ENCODE measurements around the gene PTX4. TPM values are rescaled to one million over a fixed set of nuclear protein-coding genes. Genes with fewer than 3 reads are reported as not detected.

PTX4 gene
- polyA plus RNA-seq, 1 of the 3 experiments (the other 2 are of a cell fraction): not detected

DNA sequence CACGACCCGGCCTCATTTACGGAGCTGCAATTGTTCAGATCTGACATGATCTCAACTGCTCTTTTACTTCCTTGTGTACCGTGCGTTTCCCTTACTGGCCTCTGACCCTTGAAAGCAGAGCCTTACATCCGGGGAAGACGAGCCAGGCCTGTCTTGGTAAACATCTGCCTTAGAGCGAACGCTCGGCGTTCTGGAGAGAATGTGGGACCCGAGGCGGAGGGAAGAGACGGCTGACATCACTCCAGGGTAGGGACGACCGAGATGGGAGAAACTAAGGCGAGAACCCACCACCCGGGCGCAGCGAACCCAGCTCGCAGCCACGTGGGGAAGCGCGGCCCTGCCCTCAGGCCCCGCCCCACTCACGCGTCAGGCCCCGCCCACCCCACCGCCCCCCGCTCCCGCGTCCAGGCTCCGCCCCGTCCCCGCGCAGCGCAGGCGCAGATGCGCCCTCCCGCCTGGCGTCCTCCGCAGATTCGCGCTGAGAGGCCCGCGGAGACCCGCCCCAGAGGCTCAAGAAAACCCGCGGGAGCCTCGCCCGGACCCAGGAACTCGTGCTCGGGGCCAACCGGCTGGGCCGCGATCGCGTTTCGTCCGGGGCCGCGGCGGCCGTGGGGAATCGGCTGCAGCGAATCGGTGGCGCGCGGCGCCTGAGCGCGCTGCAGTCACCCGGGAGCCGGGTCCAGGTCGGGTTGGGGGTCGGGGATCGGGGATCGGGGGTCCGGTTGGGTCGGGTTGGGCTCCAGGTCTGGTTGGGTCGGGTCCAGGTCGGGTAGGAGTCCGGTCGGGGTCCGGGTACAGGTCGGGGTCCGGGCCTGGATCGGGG is 4.4 kb upstream of the PTX4 start, which contains the start of gene TELO2 (continued):
- TF ChIP-seq, protein P1, sequence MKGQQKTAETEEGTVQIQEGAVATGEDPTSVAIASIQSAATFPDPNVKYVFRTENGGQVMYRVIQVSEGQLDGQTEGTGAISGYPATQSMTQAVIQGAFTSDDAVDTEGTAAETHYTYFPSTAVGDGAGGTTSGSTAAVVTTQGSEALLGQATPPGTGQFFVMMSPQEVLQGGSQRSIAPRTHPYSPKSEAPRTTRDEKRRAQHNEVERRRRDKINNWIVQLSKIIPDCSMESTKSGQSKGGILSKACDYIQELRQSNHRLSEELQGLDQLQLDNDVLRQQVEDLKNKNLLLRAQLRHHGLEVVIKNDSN (IDR thresholded peaks at IDR 0.05; ENCODE audit: borderline replicate concordance, low read depth): peak; percentile 48; the same call in 1 of the 2 replicates
- TF ChIP-seq RFX5 (IDR thresholded peaks at IDR 0.05; ENCODE audit: low read length) (no peak), SMC3 (IDR thresholded peaks at IDR 0.05; ENCODE audit: low read depth, low read length) (no peak), RCOR1 (IDR thresholded peaks at IDR 0.05; ENCODE audit: low read length) (no peak), MXI1 (IDR thresholded peaks at IDR 0.05; ENCODE audit: low read depth, low read length) (peak; percentile 87), GABPA (IDR thresholded peaks at IDR 0.05; ENCODE audit: low read depth) (no peak), YY1 (IDR thresholded peaks at IDR 0.05; ENCODE audit: low read depth) (no peak)
- TF ChIP-seq, protein P2, sequence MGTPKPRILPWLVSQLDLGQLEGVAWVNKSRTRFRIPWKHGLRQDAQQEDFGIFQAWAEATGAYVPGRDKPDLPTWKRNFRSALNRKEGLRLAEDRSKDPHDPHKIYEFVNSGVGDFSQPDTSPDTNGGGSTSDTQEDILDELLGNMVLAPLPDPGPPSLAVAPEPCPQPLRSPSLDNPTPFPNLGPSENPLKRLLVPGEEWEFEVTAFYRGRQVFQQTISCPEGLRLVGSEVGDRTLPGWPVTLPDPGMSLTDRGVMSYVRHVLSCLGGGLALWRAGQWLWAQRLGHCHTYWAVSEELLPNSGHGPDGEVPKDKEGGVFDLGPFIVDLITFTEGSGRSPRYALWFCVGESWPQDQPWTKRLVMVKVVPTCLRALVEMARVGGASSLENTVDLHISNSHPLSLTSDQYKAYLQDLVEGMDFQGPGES (IDR thresholded peaks at IDR 0.05; ENCODE audit: low read depth, low read length): no peak
- TF ChIP-seq, protein P3, sequence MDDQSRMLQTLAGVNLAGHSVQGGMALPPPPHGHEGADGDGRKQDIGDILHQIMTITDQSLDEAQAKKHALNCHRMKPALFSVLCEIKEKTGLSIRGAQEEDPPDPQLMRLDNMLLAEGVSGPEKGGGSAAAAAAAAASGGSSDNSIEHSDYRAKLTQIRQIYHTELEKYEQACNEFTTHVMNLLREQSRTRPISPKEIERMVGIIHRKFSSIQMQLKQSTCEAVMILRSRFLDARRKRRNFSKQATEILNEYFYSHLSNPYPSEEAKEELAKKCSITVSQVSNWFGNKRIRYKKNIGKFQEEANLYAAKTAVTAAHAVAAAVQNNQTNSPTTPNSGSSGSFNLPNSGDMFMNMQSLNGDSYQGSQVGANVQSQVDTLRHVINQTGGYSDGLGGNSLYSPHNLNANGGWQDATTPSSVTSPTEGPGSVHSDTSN (IDR thresholded peaks at IDR 0.05): no peak

DNA sequence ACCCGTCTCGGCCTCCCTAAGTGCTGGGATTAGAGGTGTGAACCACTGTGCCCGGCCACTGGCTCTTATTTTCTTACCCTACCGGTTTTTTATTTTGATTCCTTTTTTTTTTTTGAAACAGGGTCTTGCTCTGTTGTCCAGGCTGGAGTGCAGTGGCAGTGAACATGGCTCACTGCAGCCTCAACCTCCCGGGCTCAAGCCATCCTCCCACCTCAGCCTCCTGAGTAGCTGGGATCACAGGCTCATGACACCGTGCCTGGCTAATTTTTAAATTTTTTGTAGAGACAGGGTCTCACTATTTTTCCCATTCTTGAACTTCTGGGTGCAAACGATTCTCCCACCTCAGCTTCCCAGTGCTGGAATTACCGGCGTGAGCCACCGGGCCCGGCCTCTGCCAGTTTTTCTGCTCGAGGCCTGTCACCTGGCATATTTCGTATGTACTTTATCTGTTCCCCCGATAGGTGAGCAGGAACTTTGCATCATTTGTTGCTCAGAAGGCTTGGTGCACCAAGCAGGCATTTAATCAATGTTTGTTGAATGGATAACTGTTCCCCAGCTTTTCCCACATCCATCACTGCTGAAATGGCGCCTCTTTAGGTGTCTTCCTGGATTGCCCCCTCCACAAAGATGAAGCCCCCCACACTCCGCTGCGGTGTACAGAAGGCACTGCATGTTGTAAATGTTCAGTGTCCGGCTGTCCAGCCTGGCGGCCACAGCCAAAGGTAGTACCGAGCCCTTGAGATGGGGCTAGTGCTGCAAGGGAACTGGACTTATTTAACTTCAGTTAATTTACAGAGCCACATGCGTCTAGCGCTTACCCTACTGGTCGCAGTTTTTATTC is 3.6 kb upstream of the PTX4 start:
- Histone ChIP-seq H3K9me3 (no peaks in the 10 kb centered on the region), H3K27ac (ENCODE audit: low read depth in 2 of 2, low read length in 1 of 2) (peak overlapping the region in 1 of 2 experiments; percentile 43; a peak in 1 of 4 replicates), H3K79me2 (ENCODE audit: insufficient read depth) (peaks cover 17% of the 10 kb centered on the region; the same call in 1 of the 2 replicates), H3K9ac (no peak overlapping the region), H3F3A (replicated peaks; ENCODE audit: insufficient read depth) (no peaks in the 10 kb centered on the region), H3K9me2 (no peaks in the 10 kb centered on the region), H3K27me3 (ENCODE audit: insufficient read depth) (no peaks in the 10 kb centered on the region), H3K36me3 (replicated peaks in 1 of 2; ENCODE audit: control insufficient read depth in 1 of 2, insufficient read depth in 2 of 2, low read length in 1 of 2) (peaks cover 0 to 25% of the 10 kb centered on the region in 2 experiments), H3K4me3 (ENCODE audit: low read depth in 2 of 2, low read length in 1 of 2) (peak overlapping the region in 1 of 2 experiments; percentile 78; a peak in 2 of 4 replicates), H3K4me1 (ENCODE audit: control insufficient read depth in 1 of 2, insufficient read depth in 2 of 2, low read depth in 1 of 2, low read length in 1 of 2) (peaks cover 0 to 17% of the 10 kb centered on the region in 2 experiments; a peak in 1 of 4 replicates), H4K20me1 (ENCODE audit: insufficient read depth) (no peaks in the 10 kb centered on the region), H2AFZ (ENCODE audit: low read depth) (peak overlapping the region; percentile 75; the same call in 1 of the 2 replicates), H3K4me2 (peak overlapping the region; percentile 95; the same call in 1 of the 2 replicates)
- POLR2A ChIA-PET: no interaction called here
- TF ChIP-seq FOXJ3 (CRISPR knock-in tag; IDR thresholded peaks at IDR 0.05) (no peak), TEAD4 (IDR thresholded peaks at IDR 0.05; ENCODE audit: borderline replicate concordance, insufficient read depth) (no peak), FOSL2 (IDR thresholded peaks at IDR 0.05; ENCODE audit: borderline replicate concordance, low read depth) (no peak)
- 92% methylated on average over 22 of the region's 23 CpGs for WGBS (ENCODE audit: low lambda C conversion rate)
- CTCF ChIA-PET: interaction anchor here (1.1 to 1.8 kb wide), 4 partner anchors 10 to 213 kb away, joined by 3 to 5 read pairs (median 4); partner anchors contain the start of gene MAPK8IP3
- DNase-seq: no peak
